ENCODE results near the gene TUT4. TPM values are rescaled to one million over a fixed set of nuclear protein-coding genes. Genes with fewer than 3 reads are reported as not detected.

The TUT4 gene
- total RNA-seq, 1 experiment from 2014 or later = 37.4 TPM

GRCh38 chr1:52546852-52547251 lies 6.0 kb downstream of the TUT4 start:
- no TSS peak for BruUV-seq (replicated peaks)
- TF ChIP-seq EZH2 (IDR thresholded peaks at IDR 0.05; ENCODE audit: low read length, unreplicated experiment) = no peak
- no peak for TF ChIP-seq CTCF (conservative IDR thresholded peaks at IDR 0.05; ENCODE audit: low read depth, low read length)
- no peak for TF ChIP-seq EZH2phosphoT487 (IDR thresholded peaks at IDR 0.05; ENCODE audit: borderline replicate concordance, low read length)

GRCh38 chr1:52544665-52545525 lies 8.0 kb downstream of the TUT4 start:
- no peaks in the 10 kb centered on the region for H3K4me1 ChIP-seq (ENCODE audit: insufficient read depth, low read length)
- H3K9me3 ChIP-seq (ENCODE audit: low read length) = peaks cover 12% of the 10 kb centered on the region
- peaks cover 97% of the 10 kb centered on the region for H3K79me2 ChIP-seq (ENCODE audit: low read length)
- H3K27me3 ChIP-seq (ENCODE audit: low read length) = no peaks in the 10 kb centered on the region
- no peaks in the 10 kb centered on the region for H3K9me2 ChIP-seq (replicated peaks; ENCODE audit: low read length)
- H3K4me2 ChIP-seq (ENCODE audit: low read length) = no peak overlapping the region
- intact Hi-C loops (cut with micrococcal nuclease) = no loop called here
- no peak overlapping the region for H3K27ac ChIP-seq (ENCODE audit: low read length)
- H2AFZ ChIP-seq (ENCODE audit: low read length) = no peak overlapping the region
- no peak for ATAC-seq
- BruUV-seq (replicated peaks) = no TSS peak
- peaks cover 17% of the 10 kb centered on the region; the same call in 1 of the 2 replicates for H4K20me1 ChIP-seq (ENCODE audit: low read length)
- no peak for DNase-seq
- H3K9ac ChIP-seq (ENCODE audit: low read length) = no peak overlapping the region
- H3K4me3 ChIP-seq (ENCODE audit: low read length) = no peak overlapping the region
- H3F3A ChIP-seq (ENCODE audit: low read length, unreplicated experiment) = no peaks in the 10 kb centered on the region
- ChIA-PET POLR2A (ENCODE audit: unreplicated experiment) (no interaction called here), CTCF (no interaction called here)
- H3K36me3 ChIP-seq (ENCODE audit: low read depth, low read length) = peaks cover 24% of the 10 kb centered on the region; the same call in 1 of the 2 replicates
- no peak for TF ChIP-seq EZH2 (IDR thresholded peaks at IDR 0.05; ENCODE audit: low read length, unreplicated experiment)
- TF ChIP-seq EZH2phosphoT487 (IDR thresholded peaks at IDR 0.05; ENCODE audit: borderline replicate concordance, low read length) = no peak
- no peak for TF ChIP-seq CTCF (conservative IDR thresholded peaks at IDR 0.05; ENCODE audit: low read depth, low read length)

More at GRCh38 chr1:52546852-52547251, 6.0 kb downstream of the TUT4 start:
- Histone ChIP-seq H4K20me1 (ENCODE audit: low read length) (peaks cover 27% of the 10 kb centered on the region), H3K9me3 (ENCODE audit: low read length) (peaks cover 11% of the 10 kb centered on the region), H3K27ac (ENCODE audit: low read length) (no peak overlapping the region), H3F3A (ENCODE audit: low read length, unreplicated experiment) (no peaks in the 10 kb centered on the region), H3K79me2 (ENCODE audit: low read length) (peaks cover 98% of the 10 kb centered on the region), H2AFZ (ENCODE audit: low read length) (no peak overlapping the region), H3K27me3 (ENCODE audit: low read length) (no peaks in the 10 kb centered on the region), H3K4me3 (ENCODE audit: low read length) (no peak overlapping the region), H3K9ac (ENCODE audit: low read length) (no peak overlapping the region), H3K9me2 (replicated peaks; ENCODE audit: low read length) (no peaks in the 10 kb centered on the region), H3K4me1 (ENCODE audit: insufficient read depth, low read length) (peaks cover 11% of the 10 kb centered on the region), H3K36me3 (ENCODE audit: low read depth, low read length) (peaks cover 21% of the 10 kb centered on the region; the same call in 1 of the 2 replicates), H3K4me2 (ENCODE audit: low read length) (no peak overlapping the region)
- CTCF ChIA-PET = no interaction called here
- no peak for DNase-seq
- no peak for ATAC-seq
- POLR2A ChIA-PET (ENCODE audit: unreplicated experiment) = no interaction called here
- intact Hi-C loops (cut with micrococcal nuclease) = no loop called here
